DOHH2 (cell line): ENCODE measurements around the gene TUBB6.

Experiments
- H3F3A ChIP-seq: fragments of 200-600 bp; sonication (generic), shearing (Covaris generic); 2 replicates; pipeline ENCODE4 v1.6.0; 2016; ENCODE audit warnings: antibody characterized with exemption, mild to moderate bottlenecking; ENCODE audit not compliant: control insufficient read depth, insufficient read depth
- H3K27ac ChIP-seq: fragments of 200-600 bp; sonication (generic); 2 replicates; pipeline ENCODE4 v1.5.1; 2014; ENCODE audit warnings: low read depth, mild to moderate bottlenecking, low read length, moderate library complexity
- H3K27me3 ChIP-seq: fragments of 200-600 bp; sonication (generic); 2 replicates; pipeline ENCODE4 v1.6.1; 2014; ENCODE audit warnings: mild to moderate bottlenecking, low read length, mixed read lengths; ENCODE audit not compliant: control insufficient read depth
- H3K36me3 ChIP-seq: fragments of 200-600 bp; sonication (generic); 2 replicates; pipeline ENCODE4 v1.6.1; 2014; ENCODE audit warnings: mild to moderate bottlenecking, low read length, moderate library complexity, mixed read lengths; ENCODE audit not compliant: control insufficient read depth
- H3K4me1 ChIP-seq: fragments of 200-600 bp; sonication (generic); 2 replicates; pipeline ENCODE4 v1.6.1; 2014; ENCODE audit warnings: mild to moderate bottlenecking, low read length, mixed read lengths; ENCODE audit not compliant: control insufficient read depth
- H3K4me2 ChIP-seq: fragments of 200-600 bp; sonication (generic); 2 replicates; pipeline ENCODE4 v1.6.0; 2014; ENCODE audit warnings: mild to moderate bottlenecking, low read length, moderate library complexity
- H3K4me3 ChIP-seq: fragments of 200-600 bp; sonication (generic); 2 replicates; pipeline ENCODE4 v1.5.1; 2014; ENCODE audit warnings: mild to moderate bottlenecking, low read length, mixed read lengths
- H3K79me2 ChIP-seq: fragments of 200-600 bp; sonication (generic); 2 replicates; pipeline ENCODE4 v1.6.1; 2014; ENCODE audit warnings: mild to moderate bottlenecking, low read length, mixed read lengths; ENCODE audit not compliant: control insufficient read depth
- H3K9me2 ChIP-seq: fragments of 200-600 bp; sonication (generic); replicated peaks from 2 replicates; pipeline ENCODE4 v1.6.1; 2014; ENCODE audit warnings: mild to moderate bottlenecking, low read length, mixed read lengths; ENCODE audit not compliant: control insufficient read depth
- H3K9me3 ChIP-seq: fragments of 200-600 bp; sonication (generic); 2 replicates; pipeline ENCODE4 v1.6.1; 2014; ENCODE audit warnings: antibody characterized with exemption, low read length, mixed read lengths; ENCODE audit not compliant: control insufficient read depth, insufficient read depth
- H4K20me1 ChIP-seq: fragments of 200-600 bp; sonication (generic); 2 replicates; pipeline ENCODE4 v1.6.0; 2014; ENCODE audit warnings: low read depth, mild to moderate bottlenecking, antibody characterized with exemption, low read length, moderate library complexity; ENCODE audit not compliant: control insufficient read depth, insufficient read depth
- CTCF ChIP-seq: fragments of 200-600 bp; sonication (generic); IDR thresholded peaks from one replicate; pipeline ENCODE4 v1.5.1; 2014; ENCODE audit warnings: antibody characterized with exemption, mild to moderate bottlenecking, low read depth, low read length; ENCODE audit not compliant: poor library complexity, severe bottlenecking
- EZH2phosphoT487 ChIP-seq: fragments of 200-600 bp; sonication (generic); IDR thresholded peaks from 2 replicates; pipeline ENCODE4 v1.6.1; 2017; ENCODE audit warnings: borderline replicate concordance, mild to moderate bottlenecking, antibody characterized with exemption, low read length, moderate library complexity, mixed read lengths

Gene TUBB6

GRCh38 chr18:12283256-12283655 lies 24.8 kb upstream of the TUBB6 start:
- H3K4me3 ChIP-seq: no peak overlapping the region
- no peaks in the 10 kb centered on the region for H4K20me1 ChIP-seq
- no peaks in the 10 kb centered on the region for H3K9me2 ChIP-seq
- H3F3A ChIP-seq: no peaks in the 10 kb centered on the region
- H3K27me3 ChIP-seq: no peaks in the 10 kb centered on the region
- TF ChIP-seq EZH2phosphoT487: no peak
- TF ChIP-seq CTCF: peak; percentile 9
- H3K4me2 ChIP-seq: no peak overlapping the region
- H3K27ac ChIP-seq: no peak overlapping the region
- no peaks in the 10 kb centered on the region for H3K4me1 ChIP-seq
- H3K79me2 ChIP-seq: no peaks in the 10 kb centered on the region
- no peaks in the 10 kb centered on the region for H3K9me3 ChIP-seq
- no peaks in the 10 kb centered on the region for H3K36me3 ChIP-seq

- H3K9me3 ChIP-seq: no peaks in the 10 kb centered on the region
- H3K4me2 ChIP-seq: no peak overlapping the region
- no peaks in the 10 kb centered on the region for H3F3A ChIP-seq
- TF ChIP-seq EZH2phosphoT487 (no peak), CTCF (no peak)
- H4K20me1 ChIP-seq: no peaks in the 10 kb centered on the region
- H3K79me2 ChIP-seq: no peaks in the 10 kb centered on the region
- no peaks in the 10 kb centered on the region for H3K4me1 ChIP-seq
- no peaks in the 10 kb centered on the region for H3K9me2 ChIP-seq
- H3K36me3 ChIP-seq: no peaks in the 10 kb centered on the region
- H3K27ac ChIP-seq: no peak overlapping the region
- H3K4me3 ChIP-seq: no peak overlapping the region
- 0 out of 2 replicates have a peak, but pooled peaks cover under 1% of the 10 kb centered on the region for H3K27me3 ChIP-seq
These were observed 24.4 kb upstream of the TUBB6 start for GRCh38 chr18:12283666-12284065.

- Histone ChIP-seq H3K36me3 (no peaks in the 10 kb centered on the region), H4K20me1 (no peaks in the 10 kb centered on the region), H3K27me3 (peaks cover 5% of the 10 kb centered on the region; the same call in 1 of the 2 replicates), H3K9me3 (no peaks in the 10 kb centered on the region), H3K9me2 (no peaks in the 10 kb centered on the region), H3K79me2 (no peaks in the 10 kb centered on the region), H3F3A (no peaks in the 10 kb centered on the region), H3K4me2 (no peak overlapping the region), H3K4me1 (no peaks in the 10 kb centered on the region), H3K4me3 (no peak overlapping the region), H3K27ac (no peak overlapping the region)
- TF ChIP-seq EZH2phosphoT487 (no peak), CTCF (no peak)
These were observed 20.8 kb upstream of the TUBB6 start for GRCh38 chr18:12287131-12287681.
